ENCODE data around the gene LENG1.

Gene LENG1

DNA sequence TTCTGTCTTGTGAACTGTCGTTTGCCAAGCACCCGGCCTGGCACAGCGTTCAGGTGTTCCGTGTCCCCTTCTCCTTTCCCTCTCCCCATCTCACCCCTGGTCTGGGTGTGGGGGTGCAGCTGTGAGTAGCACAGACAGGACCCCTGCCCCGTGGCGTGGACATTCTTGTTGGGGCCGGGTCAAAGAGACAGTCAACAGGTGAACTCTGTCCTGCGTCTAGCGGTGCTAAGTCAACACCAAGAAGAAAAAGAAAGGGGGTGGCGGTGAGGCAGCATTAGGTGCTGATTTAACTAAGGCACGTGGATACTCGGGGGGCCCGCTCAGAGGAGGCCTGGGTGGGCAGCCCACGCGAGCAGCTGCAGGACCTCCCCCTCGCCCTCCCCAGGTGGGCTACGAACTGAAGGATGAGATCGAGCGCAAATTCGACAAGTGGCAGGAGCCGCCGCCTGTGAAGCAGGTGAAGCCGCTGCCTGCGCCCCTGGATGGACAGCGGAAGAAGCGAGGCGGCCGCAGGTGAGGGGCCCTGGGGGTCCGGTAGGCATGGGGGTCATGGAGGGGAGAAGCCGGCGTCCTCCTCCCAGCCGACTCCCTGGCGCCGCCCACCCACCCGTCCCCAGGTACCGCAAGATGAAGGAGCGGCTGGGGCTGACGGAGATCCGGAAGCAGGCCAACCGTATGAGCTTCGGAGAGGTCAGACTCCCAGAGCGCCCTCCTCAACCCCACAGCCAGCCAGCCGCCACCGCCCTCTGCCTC, 31.7 kb downstream of the LENG1 start:
- no peak for DNase-seq (ENCODE audit: low spot score)
- TF ChIP-seq, protein P1, sequence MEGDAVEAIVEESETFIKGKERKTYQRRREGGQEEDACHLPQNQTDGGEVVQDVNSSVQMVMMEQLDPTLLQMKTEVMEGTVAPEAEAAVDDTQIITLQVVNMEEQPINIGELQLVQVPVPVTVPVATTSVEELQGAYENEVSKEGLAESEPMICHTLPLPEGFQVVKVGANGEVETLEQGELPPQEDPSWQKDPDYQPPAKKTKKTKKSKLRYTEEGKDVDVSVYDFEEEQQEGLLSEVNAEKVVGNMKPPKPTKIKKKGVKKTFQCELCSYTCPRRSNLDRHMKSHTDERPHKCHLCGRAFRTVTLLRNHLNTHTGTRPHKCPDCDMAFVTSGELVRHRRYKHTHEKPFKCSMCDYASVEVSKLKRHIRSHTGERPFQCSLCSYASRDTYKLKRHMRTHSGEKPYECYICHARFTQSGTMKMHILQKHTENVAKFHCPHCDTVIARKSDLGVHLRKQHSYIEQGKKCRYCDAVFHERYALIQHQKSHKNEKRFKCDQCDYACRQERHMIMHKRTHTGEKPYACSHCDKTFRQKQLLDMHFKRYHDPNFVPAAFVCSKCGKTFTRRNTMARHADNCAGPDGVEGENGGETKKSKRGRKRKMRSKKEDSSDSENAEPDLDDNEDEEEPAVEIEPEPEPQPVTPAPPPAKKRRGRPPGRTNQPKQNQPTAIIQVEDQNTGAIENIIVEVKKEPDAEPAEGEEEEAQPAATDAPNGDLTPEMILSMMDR (IDR thresholded peaks at IDR 0.05; ENCODE audit: extremely low read depth, missing control alignments): no peak

DNA sequence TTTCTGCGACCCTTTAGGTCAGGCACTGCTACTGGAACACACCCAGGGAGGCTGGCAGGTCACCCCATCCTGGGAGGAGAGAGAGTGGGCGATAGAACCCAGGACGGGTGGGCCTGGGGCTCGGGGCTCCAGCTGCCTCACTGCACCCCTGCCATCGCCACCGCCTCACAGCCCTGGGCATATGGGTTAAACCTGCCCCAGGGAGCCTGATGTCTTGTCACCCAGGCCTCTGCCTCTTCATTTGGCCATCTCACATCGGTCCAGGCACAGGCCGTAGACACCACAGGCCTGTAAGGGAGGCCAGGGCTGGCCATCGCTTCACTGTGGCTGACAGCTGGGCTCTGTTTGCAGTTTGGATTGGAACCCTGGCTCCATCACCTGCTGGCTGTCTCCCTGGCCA, 33.8 kb downstream of the LENG1 start:
- no peak for DNase-seq (ENCODE audit: low spot score)
- TF ChIP-seq, protein P1 (IDR thresholded peaks at IDR 0.05; ENCODE audit: extremely low read depth, missing control alignments): no peak

DNA sequence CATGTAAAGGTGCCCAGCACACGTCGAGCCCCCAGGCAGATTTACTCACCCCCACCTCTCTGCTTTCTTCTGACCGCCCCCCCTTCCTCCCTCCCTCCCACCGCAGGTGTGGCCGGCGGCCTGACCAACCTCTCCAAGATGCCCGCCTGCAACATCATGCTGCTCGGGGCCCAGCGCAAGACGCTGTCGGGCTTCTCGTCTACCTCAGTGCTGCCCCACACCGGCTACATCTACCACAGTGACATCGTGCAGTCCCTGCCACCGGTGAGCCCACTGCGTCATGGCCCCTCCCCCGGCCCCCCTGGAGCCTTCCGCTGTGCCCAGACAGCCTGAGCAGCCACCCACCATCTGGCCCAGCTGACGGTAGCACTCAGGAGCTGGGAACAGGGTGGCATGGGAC, 35.1 kb downstream of the LENG1 start:
- TF ChIP-seq, protein P1 (IDR thresholded peaks at IDR 0.05; ENCODE audit: extremely low read depth, missing control alignments): no peak
- no peak for DNase-seq (ENCODE audit: low spot score)

DNA sequence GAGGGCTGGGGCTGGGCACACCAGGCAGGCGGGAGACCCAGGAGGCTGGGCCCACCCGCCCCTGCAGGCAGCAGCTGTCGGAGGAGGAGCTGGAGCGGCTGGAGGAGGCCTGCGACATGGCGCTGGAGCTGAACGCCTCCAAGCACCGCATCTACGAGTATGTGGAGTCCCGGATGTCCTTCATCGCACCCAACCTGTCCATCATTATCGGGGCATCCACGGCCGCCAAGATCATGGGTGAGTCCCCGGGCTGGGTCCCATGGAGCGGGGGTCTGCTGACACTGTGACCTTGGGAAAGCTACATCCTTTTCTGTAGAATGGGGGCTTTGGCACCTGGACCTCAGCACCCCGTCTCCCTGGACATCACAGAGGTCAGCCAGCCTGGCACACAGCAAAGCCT, 35.8 kb downstream of the LENG1 start:
- TF ChIP-seq, protein P1 (IDR thresholded peaks at IDR 0.05; ENCODE audit: extremely low read depth, missing control alignments): no peak
- DNase-seq (ENCODE audit: low spot score): no peak

DNA sequence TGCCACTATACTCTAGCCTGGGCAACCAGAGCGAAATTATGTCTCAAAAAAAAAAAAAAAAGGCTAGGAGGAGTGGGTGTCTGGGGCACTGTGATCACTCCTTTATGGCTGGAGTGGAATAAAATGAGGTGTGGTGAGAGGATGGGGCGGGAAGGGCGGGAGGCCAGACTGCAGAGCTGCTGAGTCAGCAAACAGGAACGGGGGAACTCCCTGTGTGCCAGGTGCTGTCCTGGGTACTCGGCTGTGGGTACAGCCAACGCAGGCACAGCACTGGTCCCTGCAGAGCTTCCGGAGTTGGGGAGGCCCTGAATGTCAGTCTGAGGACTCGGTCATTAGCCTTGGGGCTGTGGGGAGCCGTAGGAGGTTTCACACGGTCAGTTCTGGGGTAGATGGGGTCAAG, 38.3 kb downstream of the LENG1 start:
- DNase-seq (ENCODE audit: low spot score): no peak
- TF ChIP-seq, protein P1 (IDR thresholded peaks at IDR 0.05; ENCODE audit: extremely low read depth, missing control alignments): no peak

DNA sequence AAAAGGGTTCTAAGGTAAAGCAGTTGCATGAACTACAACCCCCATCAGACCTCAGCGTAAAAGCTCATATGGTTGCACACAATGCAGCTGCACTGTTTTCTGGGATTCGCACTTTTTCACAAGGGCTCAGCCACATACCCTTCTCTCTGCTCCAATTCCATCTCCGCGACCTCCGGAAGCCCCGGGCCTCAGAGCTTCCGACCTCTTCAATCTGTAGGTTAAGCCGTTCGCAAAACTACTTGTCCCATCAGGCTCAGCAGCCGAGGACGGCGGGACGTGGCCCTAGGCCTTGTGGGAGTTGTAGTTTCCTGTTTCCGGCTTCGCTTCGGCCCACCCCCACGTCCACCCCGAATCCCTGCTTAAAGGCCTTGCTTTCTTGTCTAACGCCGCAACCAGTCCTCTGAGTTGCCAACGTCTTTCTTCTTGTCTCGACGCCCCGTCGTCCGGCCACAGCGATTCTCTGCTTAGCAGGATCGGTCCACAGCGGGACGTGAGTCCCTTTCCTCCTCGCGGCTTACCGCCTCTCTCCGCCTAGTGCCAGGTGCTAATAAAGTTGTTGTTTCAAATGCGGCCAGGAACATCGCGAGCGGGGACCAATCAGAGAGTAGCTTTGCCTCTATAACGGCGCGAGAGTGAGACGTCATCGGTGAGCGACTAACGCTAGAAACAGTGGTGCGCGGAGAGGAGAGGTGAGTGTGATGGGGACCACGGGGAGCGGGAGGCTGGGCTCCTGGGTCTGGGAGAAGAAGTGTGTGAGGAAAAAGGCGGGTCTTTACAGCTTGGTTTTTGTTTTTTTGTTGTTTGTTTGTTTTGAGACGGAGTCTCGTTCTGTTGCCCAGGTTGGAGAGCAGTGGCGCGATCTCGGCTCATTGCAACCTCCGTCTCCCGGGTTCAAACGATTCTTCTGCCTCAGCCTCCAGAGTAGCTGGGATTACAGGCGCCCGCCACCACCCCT, 44.1 kb downstream of the LENG1 start, which contains the start of the genes PRPF31 and TFPT:
PRPF31 (plus strand) TSS at position 646 of the 955 bp plus-strand sequence. CDS start 2,525 bp downstream, outside the sequence.
TFPT (minus strand) TSS at position 549 of the 955 bp plus-strand sequence; CDS start at position 161, 388 bp downstream.
- TF ChIP-seq, protein P1 (IDR thresholded peaks at IDR 0.05; ENCODE audit: extremely low read depth, missing control alignments): no peak
- DNase-seq (ENCODE audit: low spot score): peak; percentile 97
